IPS-20b (cell line): ENCODE results near the gene GSKIP.

Experiments
- H3K27ac ChIP-seq: one replicate; pipeline ENCODE4 v1.5.1; 2013; ENCODE audit warnings: low read length
- H3K27me3 ChIP-seq: 2 replicates; pipeline ENCODE4 v1.6.1; 2013; ENCODE audit warnings: mild to moderate bottlenecking, low read length, inconsistent platforms; ENCODE audit not compliant: insufficient read depth
- H3K36me3 ChIP-seq: 2 replicates; pipeline ENCODE4 v1.6.1; 2013; ENCODE audit warnings: low read depth, mild to moderate bottlenecking, inconsistent platforms, low read length, moderate library complexity; ENCODE audit not compliant: insufficient read depth
- H3K4me1 ChIP-seq: 2 replicates; pipeline ENCODE4 v1.6.1; 2013; ENCODE audit warnings: mild to moderate bottlenecking, control low read depth, inconsistent platforms, low read length, moderate library complexity; ENCODE audit not compliant: insufficient read depth
- H3K4me3 ChIP-seq: 2 replicates; pipeline ENCODE4 v1.5.1; 2013; ENCODE audit warnings: mild to moderate bottlenecking, low read length, inconsistent platforms
- H3K9ac ChIP-seq: 2 replicates; pipeline ENCODE4 v1.6.1; 2013; ENCODE audit warnings: low read depth, mild to moderate bottlenecking, inconsistent platforms, low read length, moderate library complexity
- H3K9me3 ChIP-seq: 2 replicates; pipeline ENCODE4 v1.6.1; 2013; ENCODE audit warnings: mild to moderate bottlenecking, low read depth, low read length, inconsistent platforms; ENCODE audit not compliant: insufficient read depth

Gene GSKIP

DNA sequence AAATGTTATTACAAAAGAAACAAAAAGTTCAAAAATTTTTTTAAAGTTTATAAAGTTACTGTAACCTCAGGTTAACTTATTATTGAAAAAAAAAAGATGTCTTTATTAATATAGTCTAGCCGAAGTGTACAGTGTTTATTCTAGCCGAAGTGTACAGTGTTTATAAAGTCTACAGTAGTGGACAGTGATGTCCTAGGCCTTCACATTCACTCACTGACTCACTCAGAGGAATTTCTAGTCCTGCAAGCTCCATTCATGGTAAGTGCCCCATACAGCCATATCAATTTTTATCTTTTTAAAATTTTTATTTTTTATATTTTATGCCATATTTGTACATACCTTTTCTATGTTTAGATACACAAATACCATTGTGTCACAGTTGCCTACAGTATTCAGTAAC is 10.6 kb upstream of the GSKIP start:
- no peaks in the 10 kb centered on the region for H3K36me3 ChIP-seq
- H3K9ac ChIP-seq: no peak overlapping the region
- H3K27ac ChIP-seq: no peak overlapping the region
- H3K4me1 ChIP-seq: peaks cover 18% of the 10 kb centered on the region; the same call in 1 of the 2 replicates
- H3K4me3 ChIP-seq: no peak overlapping the region
- H3K9me3 ChIP-seq: no peaks in the 10 kb centered on the region
- H3K27me3 ChIP-seq: no peaks in the 10 kb centered on the region

DNA sequence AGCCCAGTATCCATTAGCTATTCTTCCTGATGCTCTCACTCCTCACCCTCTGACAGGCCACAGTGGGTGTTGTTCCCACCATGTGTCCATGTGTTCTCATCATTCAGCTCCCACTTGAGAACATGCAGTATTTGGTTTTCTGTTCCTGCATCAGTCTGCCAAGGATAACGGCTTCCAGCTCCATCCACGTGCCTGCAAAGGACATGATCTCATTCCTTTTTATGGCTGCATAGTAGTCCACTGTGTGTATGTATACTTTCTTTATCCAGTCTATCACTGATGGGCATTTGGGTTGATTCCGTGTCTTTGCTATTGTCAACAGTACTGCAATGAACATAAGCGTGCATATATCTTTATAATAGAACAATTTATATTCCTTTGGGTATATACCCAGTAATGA is 9.1 kb upstream of the GSKIP start:
- no peaks in the 10 kb centered on the region for H3K36me3 ChIP-seq
- no peaks in the 10 kb centered on the region for H3K27me3 ChIP-seq
- H3K9ac ChIP-seq: no peak overlapping the region
- H3K4me3 ChIP-seq: no peak overlapping the region
- H3K9me3 ChIP-seq: no peaks in the 10 kb centered on the region
- no peak overlapping the region for H3K27ac ChIP-seq
- H3K4me1 ChIP-seq: peaks cover 14% of the 10 kb centered on the region; the same call in 1 of the 2 replicates

DNA sequence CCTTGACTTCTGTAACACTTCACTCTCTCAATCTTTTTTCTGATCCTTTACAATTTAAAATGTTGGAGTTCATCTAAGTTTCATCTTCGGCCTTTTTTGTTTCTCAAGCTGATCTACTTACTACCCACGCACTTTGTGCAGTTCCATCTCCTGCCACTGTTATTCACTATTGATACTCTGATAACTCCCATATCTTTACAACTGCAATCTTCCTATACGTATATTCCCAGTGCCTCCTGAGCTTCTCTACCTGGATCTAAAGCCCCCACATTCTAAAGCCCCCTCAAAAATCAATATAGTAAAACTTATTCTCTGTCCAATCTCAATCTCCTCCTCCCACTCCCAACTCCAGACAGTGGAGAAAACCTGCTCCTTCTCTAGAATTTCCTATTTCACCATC is 6.1 kb upstream of the GSKIP start:
- no peaks in the 10 kb centered on the region for H3K9me3 ChIP-seq
- no peak overlapping the region for H3K27ac ChIP-seq
- H3K36me3 ChIP-seq: no peaks in the 10 kb centered on the region
- peaks cover 14% of the 10 kb centered on the region for H3K4me1 ChIP-seq
- no peak overlapping the region for H3K9ac ChIP-seq
- no peak overlapping the region for H3K4me3 ChIP-seq
- H3K27me3 ChIP-seq: no peaks in the 10 kb centered on the region

GRCh38 chr14:96359959-96360358 is 3.4 kb upstream of the GSKIP start:
- peaks cover 15% of the 10 kb centered on the region for H3K4me1 ChIP-seq
- H3K27me3 ChIP-seq: no peaks in the 10 kb centered on the region
- H3K4me3 ChIP-seq: no peak overlapping the region
- no peak overlapping the region for H3K27ac ChIP-seq
- no peaks in the 10 kb centered on the region for H3K36me3 ChIP-seq
- no peaks in the 10 kb centered on the region for H3K9me3 ChIP-seq
- H3K9ac ChIP-seq: no peak overlapping the region

GRCh38 chr14:96362071-96362964 is 1.0 kb upstream of the GSKIP start:
- peaks cover 15% of the 10 kb centered on the region for H3K4me1 ChIP-seq
- no peak overlapping the region for H3K27ac ChIP-seq
- peak overlapping the region; percentile 86 for H3K9ac ChIP-seq
- peak overlapping the region; percentile 96 for H3K4me3 ChIP-seq
- no peaks in the 10 kb centered on the region for H3K36me3 ChIP-seq
- H3K9me3 ChIP-seq: no peaks in the 10 kb centered on the region
- no peaks in the 10 kb centered on the region for H3K27me3 ChIP-seq

DNA sequence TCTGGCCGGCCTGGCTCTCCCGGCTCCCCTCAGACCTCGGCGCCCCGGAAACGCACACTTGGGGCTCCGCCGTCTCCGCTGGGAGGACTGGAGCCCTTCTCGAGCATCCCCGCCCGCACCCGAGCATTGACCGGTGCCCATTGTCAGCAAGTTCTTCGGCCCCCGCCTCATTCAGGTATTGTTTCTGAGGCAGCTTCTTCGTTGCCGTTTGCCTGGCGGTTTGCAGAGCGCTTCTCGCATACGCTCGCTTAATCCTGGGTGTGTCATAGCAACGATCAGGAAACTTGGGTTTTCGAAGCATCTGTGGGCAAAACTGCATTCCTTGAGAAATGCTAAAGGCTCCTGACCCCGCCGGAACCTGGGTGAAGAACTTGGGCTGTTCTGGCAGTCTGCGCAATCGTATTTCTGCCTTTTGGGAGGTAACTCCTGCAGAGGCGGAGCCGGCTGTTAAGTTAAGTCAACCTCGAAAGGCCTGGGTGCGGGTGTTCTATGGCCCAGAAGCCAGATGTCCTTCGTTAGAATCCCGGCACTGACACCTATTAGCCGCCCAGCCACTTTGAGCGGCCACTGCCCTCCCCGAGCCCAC is 518 bp downstream of the GSKIP start:
- Histone ChIP-seq H3K9ac (peak overlapping the region; percentile 75; the same call in 1 of the 2 replicates), H3K27ac (no peak overlapping the region), H3K4me3 (peak overlapping the region; percentile 86), H3K36me3 (no peaks in the 10 kb centered on the region), H3K4me1 (peaks cover 15% of the 10 kb centered on the region), H3K9me3 (no peaks in the 10 kb centered on the region), H3K27me3 (no peaks in the 10 kb centered on the region)

GRCh38 chr14:96364962-96365361 is 1.6 kb downstream of the GSKIP start:
- no peak overlapping the region for H3K27ac ChIP-seq
- H3K4me3 ChIP-seq: peak overlapping the region; percentile 86
- H3K36me3 ChIP-seq: no peaks in the 10 kb centered on the region
- no peaks in the 10 kb centered on the region for H3K9me3 ChIP-seq
- H3K27me3 ChIP-seq: no peaks in the 10 kb centered on the region
- peaks cover 15% of the 10 kb centered on the region for H3K4me1 ChIP-seq
- H3K9ac ChIP-seq: no peak overlapping the region

GRCh38 chr14:96368534-96368933 is 5.2 kb downstream of the GSKIP start:
- no peak overlapping the region for H3K4me3 ChIP-seq
- no peaks in the 10 kb centered on the region for H3K9me3 ChIP-seq
- H3K4me1 ChIP-seq: no peaks in the 10 kb centered on the region; the same call in 1 of the 2 replicates
- H3K9ac ChIP-seq: no peak overlapping the region
- H3K36me3 ChIP-seq: no peaks in the 10 kb centered on the region
- H3K27me3 ChIP-seq: no peaks in the 10 kb centered on the region
- no peak overlapping the region for H3K27ac ChIP-seq

- H3K4me1 ChIP-seq: no peaks in the 10 kb centered on the region
- no peaks in the 10 kb centered on the region for H3K9me3 ChIP-seq
- no peak overlapping the region for H3K4me3 ChIP-seq
- H3K27me3 ChIP-seq: no peaks in the 10 kb centered on the region
- H3K36me3 ChIP-seq: no peaks in the 10 kb centered on the region
- no peak overlapping the region for H3K9ac ChIP-seq
- H3K27ac ChIP-seq: no peak overlapping the region
These were observed 7.2 kb downstream of the GSKIP start for GRCh38 chr14:96370528-96370927.

DNA sequence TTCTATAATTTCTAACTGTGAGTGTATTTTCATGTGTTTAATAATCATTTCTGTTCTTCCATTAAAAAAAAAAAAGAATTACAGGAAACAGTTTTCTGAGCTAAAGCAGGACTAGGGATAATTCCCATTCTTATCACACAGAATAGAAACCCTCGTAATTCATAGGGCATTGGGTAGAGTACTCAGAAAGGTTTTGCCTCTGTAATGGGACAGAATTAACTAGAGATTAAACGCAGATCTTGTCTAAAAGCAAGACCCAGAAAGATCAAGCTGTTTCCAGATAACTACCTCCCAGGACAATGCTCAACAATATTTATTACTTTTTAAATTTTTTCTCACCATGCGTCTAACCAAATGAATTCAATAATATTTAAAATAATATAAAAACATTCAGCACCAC is 10.2 kb downstream of the GSKIP start:
- Histone ChIP-seq H3K27me3 (no peaks in the 10 kb centered on the region), H3K27ac (no peak overlapping the region), H3K36me3 (no peaks in the 10 kb centered on the region), H3K4me3 (no peak overlapping the region), H3K9ac (no peak overlapping the region), H3K4me1 (no peaks in the 10 kb centered on the region), H3K9me3 (no peaks in the 10 kb centered on the region)

GRCh38 chr14:96376093-96376492 is 12.8 kb downstream of the GSKIP start:
- H3K4me1 ChIP-seq: no peaks in the 10 kb centered on the region
- H3K27ac ChIP-seq: no peak overlapping the region
- no peaks in the 10 kb centered on the region for H3K9me3 ChIP-seq
- no peak overlapping the region for H3K4me3 ChIP-seq
- no peaks in the 10 kb centered on the region for H3K36me3 ChIP-seq
- no peaks in the 10 kb centered on the region for H3K27me3 ChIP-seq
- H3K9ac ChIP-seq: no peak overlapping the region

- H3K27ac ChIP-seq: no peak overlapping the region
- no peaks in the 10 kb centered on the region for H3K4me1 ChIP-seq
These were observed 17.4 kb downstream of the GSKIP start for GRCh38 chr14:96380735-96381134.

More at GRCh38 chr14:96380735-96381134, 17.4 kb downstream of the GSKIP start:
- Histone ChIP-seq H3K9me3 (no peaks in the 10 kb centered on the region), H3K27me3 (no peaks in the 10 kb centered on the region), H3K9ac (no peak overlapping the region), H3K4me3 (no peak overlapping the region), H3K36me3 (peaks cover 33% of the 10 kb centered on the region)
